Suprapubic skin (tissue), 3 donors: ENCODE results near the gene MYO5C.

Experiments
- EP300 ChIP-seq: sonication (generic); formaldehyde crosslinking; IDR thresholded peaks from one replicate; pipeline ENCODE4 v1.6.1; 2017; ENCODE audit warnings: antibody characterized with exemption
- POLR2A ChIP-seq, 2 donors: fragments of 450-650 bp; IDR thresholded peaks; one replicate each; pipeline ENCODE4 v1.6.1; 2017; ENCODE audit warnings: antibody characterized with exemption in 2 of 2, mild to moderate bottlenecking in 2 of 2, moderate library complexity in 2 of 2
- TF ChIP-seq, protein P1 (sequence below), 2 donors: fragments of 200-600 bp in 1 of 2; fragments of 450-650 bp in 1 of 2; sonication (generic) in 1 of 2; IDR thresholded peaks; one replicate each; pipeline ENCODE4 v1.5.1; 2016 to 2019; ENCODE audit warnings: antibody characterized with exemption in 2 of 2, mild to moderate bottlenecking in 1 of 2, moderate library complexity in 1 of 2

DNA sequence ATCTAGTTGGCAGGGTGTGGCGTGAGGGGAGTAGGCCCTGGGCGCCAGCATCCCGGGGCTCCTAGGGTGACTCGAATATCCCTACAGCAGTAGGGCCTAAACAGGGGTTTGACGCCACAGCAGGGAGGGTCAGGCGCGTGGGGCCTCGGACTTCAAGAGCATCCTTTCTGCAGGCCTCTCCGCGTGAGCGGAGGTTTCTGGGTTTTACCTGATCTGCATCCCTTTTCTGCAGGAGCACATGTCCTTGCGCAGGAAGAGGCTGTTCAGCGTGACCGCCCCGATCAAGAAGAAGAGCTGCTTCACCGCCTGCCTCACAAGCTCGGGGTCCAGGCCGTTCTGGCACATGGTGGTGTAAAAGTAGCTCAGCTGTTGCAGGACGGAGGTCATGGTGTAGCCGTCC lies 90.9 kb downstream of the MYO5C start:
- TF ChIP-seq POLR2A (IDR thresholded peaks at IDR 0.05) (no peak), EP300 (no peak)
- TF ChIP-seq, protein P1, sequence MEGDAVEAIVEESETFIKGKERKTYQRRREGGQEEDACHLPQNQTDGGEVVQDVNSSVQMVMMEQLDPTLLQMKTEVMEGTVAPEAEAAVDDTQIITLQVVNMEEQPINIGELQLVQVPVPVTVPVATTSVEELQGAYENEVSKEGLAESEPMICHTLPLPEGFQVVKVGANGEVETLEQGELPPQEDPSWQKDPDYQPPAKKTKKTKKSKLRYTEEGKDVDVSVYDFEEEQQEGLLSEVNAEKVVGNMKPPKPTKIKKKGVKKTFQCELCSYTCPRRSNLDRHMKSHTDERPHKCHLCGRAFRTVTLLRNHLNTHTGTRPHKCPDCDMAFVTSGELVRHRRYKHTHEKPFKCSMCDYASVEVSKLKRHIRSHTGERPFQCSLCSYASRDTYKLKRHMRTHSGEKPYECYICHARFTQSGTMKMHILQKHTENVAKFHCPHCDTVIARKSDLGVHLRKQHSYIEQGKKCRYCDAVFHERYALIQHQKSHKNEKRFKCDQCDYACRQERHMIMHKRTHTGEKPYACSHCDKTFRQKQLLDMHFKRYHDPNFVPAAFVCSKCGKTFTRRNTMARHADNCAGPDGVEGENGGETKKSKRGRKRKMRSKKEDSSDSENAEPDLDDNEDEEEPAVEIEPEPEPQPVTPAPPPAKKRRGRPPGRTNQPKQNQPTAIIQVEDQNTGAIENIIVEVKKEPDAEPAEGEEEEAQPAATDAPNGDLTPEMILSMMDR (IDR thresholded peaks at IDR 0.05) = no peak
